GM21447 (cell line): Measurements from ENCODE around the gene CDC23.
"Not testable (repeated sequence)": the region's sequence is repeated elsewhere in the genome, so short reads cannot be mapped to it uniquely, and the experiment has no call there.

Experiments
- ATAC-seq: cut with Tn5 transposase; IDR thresholded peaks from one replicate; pipeline ENCODE4 v1.9.1; 2021; ENCODE audit not compliant: unreplicated experiment

CDC23 gene

DNA sequence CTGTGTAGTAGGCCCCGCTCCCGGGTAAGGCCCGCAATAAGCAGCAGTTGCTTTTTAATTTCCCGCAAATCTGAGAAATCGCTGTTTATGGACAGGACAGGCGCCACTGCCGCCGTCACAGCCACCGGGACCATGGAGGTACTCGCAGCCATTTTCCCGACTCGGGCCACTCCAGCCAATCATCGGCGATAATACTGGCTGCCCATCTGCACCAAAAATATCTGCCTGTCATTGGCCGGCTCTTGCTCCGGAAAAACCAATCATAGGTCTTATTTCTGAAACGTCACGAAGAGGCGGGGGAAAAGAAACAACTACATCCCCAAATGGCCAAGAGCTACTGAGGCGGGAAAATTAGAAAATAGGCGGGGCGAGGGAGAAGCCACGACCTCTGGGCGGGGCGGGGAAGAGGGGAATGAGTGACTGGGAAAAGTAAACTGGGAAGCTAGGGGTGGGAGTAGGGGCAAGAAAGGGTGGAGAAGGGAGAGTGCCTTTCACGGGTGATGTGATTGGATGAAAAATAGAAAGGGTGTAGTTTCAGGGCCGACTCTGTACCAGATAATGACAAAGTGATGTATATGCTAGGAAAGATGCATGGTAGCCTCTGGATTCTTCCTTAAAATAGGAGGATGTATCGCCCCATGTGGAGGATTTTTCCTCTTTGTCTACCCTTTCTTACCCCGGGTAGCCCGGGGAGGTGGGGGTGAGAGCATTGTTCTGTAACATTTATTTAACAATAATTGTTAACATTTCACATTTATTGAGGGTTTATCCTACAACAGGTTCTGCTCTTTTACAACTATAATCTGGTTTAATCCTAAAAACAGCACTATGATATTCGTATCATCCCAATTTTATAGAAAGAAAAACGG is at the start of gene CDC23:
TSS of gene CDC23 (minus strand) at position 163 of the 869 bp plus-strand sequence. CDS start at position 152, 11 bp downstream.
- peak; percentile 97 for ATAC-seq

DNA sequence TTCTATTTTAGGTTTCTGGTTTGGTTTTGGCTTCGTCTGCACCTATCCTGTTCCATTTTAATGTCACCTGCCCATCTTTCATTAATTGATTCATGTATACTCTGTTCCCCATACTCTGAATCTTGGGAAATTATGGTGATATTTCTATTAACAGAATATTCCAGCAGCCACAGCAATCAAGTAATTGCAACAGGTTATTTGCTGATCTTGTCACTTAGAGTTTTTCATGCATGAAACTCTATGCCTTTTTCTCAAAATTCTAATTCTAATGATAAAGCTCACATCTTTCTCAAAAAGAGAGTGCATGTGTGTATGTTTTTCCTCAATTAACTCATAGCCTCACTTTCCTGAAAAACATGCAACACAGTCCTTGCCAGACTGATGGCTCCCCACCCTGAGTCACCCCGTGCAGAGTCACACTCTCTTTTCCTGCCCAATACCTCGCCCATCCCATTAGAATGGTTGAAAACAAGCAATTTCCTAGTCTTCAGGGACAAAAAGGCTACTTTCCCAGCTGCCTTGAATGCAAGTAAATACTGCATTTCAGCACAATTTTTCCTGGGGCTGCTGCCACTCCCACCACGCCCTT is 45.7 kb upstream of the CDC23 start:
- ATAC-seq, result no peak

GRCh38 chr5:138257583-138257982 is 44.5 kb upstream of the CDC23 start:
- ATAC-seq, result no peak

DNA sequence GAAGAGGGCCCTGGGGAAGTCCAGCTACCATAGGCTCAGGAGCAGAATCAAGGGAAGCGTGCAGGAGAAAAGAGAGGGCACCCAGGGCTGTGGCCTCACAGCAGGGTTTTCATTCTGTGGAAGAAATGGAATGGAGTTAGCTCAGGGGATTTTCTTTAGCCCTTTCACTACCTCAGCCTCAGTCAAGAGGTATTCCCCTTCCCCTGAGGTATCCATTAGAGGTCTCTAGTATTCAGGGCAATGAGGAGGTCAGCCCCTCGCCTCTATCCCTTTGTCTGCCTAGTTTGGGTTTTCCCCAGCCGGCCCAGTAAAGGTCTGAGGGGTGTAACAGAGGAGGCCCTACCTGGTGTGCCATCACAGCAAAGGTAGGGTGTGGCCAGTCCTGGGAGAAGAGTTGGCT is 39.8 kb upstream of the CDC23 start:
- no peak for ATAC-seq

- ATAC-seq, result not testable (repeated sequence)
These were observed 34.7 kb upstream of the CDC23 start for GRCh38 chr5:138247800-138248199.

GRCh38 chr5:138246822-138247221 is 33.7 kb upstream of the CDC23 start:
- ATAC-seq, result no peak

DNA sequence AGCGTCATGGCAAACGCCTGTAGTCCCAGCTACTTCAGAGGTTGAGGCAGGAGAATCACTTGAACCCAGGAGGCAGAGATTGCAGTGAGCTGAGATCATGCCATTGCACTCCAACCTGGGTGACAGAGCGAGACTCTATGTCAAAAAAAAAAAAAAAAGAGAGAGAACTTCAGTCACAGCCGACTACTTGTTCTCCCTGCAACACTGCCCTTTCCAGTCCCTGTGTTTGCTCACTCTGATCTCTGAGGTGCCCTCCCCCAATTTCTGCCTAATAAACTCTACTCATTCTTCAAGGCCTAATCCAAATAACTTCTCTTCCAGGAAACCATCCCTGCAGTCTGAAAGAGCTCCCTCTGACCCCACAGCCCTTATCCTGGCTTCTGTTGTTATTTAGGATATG is 33.2 kb upstream of the CDC23 start:
- ATAC-seq, result no peak

GRCh38 chr5:138245717-138246116 is 32.6 kb upstream of the CDC23 start:
- ATAC-seq, result no peak

DNA sequence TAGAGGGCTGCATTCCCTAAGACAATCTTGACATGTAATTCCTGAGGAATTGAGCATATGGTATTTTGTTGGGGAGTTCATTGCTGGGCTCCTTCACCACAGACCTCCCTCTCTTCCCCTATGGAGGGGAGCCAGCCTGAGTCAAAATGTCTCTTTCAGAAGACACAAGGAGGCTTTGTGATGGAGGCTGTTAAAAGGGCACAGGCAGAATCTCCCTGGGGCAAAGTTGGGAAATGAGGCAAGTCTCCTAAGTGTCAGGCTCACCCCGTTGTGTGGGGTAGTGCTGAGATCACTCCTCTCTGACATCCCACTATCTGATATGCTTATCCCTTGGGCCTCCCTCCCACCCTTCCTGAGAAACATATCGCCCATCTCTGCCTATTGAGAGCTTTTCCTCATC is 30.7 kb upstream of the CDC23 start:
- no peak for ATAC-seq

GRCh38 chr5:138241688-138242571 is 28.8 kb upstream of the CDC23 start:
- ATAC-seq, result no peak

GRCh38 chr5:138240650-138241385 is 27.7 kb upstream of the CDC23 start:
- ATAC-seq, result no peak

GRCh38 chr5:138238034-138238433 is 24.9 kb upstream of the CDC23 start:
- ATAC-seq, result no peak

DNA sequence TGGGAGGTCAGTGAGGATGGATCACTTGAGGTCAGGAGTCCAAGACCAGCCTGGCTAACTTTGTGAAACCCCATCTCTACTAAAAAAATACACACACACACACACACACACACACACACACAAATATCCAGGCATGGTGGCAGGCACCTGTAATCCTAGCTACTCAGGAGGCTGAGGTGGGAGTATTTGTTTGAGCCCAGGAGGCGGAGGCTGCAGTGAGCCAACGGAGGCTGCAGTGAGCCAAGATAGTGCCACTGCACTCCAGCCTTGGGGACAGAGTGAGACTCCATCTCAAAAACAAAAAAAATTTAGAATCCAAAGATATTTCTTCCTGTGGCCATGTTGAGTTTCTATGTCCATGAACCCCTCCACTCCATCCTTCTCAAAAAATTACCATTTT is 21.5 kb upstream of the CDC23 start:
- ATAC-seq, result no peak

DNA sequence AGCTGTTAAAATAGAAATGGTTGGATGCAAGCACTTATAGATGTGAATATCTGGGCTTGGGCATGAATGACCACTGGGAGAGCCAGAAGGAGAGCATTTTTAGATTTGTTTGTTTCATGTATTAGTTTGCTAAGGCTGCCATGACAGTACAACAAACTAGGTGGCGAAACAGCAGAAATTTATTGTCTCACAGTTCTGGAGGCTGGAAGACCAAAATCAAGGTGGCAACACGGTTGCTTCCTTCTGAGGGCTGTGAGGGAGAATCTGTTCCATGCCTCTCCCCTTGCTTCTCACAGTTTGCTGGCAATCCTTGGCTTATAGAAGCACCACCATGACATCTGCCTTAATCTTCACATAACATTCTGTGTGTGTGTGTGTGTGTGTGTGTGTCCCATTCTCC is 20.2 kb upstream of the CDC23 start:
- ATAC-seq, result no peak

DNA sequence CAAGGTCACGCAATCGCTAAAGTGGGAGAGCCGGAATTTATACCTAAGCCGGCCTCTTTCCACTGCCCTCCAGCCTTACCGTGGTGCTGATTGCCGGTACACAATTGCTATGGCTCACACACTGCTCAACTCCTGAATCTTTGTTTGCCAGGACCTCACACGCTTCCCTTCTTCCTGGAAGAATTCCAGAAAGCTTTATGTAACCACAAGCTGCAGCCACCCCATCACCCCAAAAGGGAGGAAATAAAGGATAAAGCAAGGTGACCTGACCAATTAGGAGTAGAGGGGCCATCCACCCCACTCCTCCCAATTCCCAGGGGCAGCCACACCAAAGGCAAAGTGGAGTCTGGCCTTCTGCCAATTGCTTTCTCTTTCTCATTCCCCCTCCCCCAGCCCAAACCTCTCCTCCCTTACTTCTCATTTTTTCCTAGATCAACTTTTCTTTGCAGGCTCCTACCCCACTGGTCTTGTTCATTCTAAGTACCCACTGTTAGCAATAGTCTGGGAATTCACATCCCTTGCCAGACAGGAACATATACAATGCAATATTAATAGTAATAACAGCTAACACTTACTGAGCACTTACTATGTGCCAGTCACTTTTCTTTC is 18.0 kb upstream of the CDC23 start:
- ATAC-seq, result no peak

- ATAC-seq, result no peak
These were observed 17.1 kb upstream of the CDC23 start for GRCh38 chr5:138230261-138230660.

DNA sequence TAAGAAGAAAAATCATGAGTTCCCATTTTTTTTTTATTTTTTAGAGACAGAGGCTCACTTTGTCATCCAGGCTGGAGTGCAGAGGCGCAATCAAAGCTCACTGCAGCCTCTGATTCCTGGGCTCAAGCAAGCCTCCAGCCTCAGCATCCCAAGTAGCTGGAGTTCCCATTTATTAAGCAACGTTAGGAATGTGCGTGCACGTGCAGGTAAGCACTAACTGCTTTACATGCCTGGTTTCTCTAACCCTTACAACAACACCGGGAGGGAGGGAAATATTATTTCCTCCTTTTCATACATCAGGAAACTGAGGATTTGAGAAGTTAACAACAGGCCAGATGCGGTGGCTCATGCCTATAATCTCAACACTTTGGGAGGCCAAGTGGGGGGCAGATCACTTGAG is 16.3 kb upstream of the CDC23 start:
- ATAC-seq, result no peak

GRCh38 chr5:138226910-138227309 is 13.8 kb upstream of the CDC23 start:
- ATAC-seq, result no peak

DNA sequence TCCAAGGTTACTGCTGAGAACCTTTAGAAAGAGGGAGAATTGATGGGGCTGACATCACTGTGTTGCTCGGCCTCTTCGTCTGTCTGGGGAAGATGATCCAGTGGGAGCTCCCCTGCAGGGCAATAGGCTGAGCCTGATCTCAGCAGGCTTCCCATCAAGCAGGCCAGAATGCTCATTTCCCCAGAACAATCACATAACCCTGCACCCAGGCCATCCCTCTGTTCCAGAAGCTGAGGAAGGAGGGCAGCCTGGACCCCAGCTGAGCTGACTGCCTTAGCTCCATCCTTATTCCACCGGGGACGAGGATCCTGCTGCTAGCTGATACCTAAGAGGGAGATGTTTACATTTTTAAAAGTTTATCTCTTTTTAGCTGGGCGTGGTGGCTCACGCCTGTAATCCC is 11.6 kb upstream of the CDC23 start:
- no peak for ATAC-seq

DNA sequence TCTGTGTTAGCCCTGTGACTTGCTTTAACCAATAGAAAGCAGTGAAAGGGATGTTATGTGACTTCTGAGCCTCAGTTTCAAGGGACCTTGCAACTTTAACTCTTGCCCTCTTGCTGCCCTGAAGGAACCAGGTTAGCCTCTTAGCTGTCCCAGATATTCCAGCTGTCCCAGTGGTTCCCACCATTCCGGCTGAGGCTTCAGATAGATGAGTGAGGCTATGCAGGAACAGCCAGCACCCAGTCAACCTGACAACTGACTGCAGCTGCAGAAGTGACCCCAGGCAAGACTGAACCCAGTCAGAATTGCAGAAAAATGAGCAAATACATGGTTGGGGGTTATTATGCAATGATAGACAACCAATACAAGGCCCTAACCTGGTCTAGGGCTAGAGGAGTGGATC is 10.4 kb upstream of the CDC23 start:
- ATAC-seq, result no peak

GRCh38 chr5:138216799-138217198 is 3.7 kb upstream of the CDC23 start:
- no peak for ATAC-seq
